ENCODE measurements around the gene EEF1AKMT3. TPM values are rescaled to one million over a fixed set of nuclear protein-coding genes. Genes with fewer than 3 reads are reported as not detected.

EEF1AKMT3 gene
- total RNA-seq, 4 donors from 2014 or later: 0.82 to 2.0 (median 1.0) TPM

DNA sequence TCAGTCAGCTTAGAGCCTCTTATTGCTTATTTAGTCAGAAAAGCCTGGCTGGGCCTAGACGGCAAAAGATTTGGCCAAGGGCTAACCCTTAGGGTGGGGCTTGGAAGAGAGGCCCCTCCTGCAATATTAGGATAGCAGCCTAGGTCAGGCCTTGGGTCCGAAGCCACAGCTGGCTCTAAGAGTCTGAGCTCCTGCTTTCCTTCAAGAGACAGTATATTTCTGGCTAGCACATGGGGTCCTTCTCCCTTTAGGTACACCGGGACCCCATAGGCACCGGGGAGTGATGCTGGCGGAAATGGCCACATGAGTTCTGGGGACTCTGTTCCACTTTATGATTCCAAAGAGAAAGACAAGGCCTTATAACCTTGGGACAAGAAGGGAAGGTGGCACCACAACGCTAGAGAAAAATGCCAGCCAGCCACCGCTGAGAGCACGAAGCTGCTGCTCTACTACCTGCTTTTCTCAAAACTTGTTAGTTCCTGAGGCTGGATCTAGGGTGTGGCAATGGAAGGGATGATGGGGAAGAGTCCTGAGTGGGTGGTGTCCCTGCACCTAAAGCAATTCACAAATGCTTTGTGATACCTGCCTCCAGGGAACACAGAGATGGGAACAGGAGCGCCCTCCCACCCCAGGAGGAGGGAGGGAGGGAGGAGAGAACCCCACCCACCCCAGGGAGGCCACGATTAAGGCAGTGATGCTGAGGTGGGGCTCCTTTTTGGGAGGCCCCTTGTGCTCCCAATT lies 49.2 kb downstream of the EEF1AKMT3 start:
- no peak overlapping the region for H3K4me3 ChIP-seq
- in situ Hi-C loops (cut with MboI; ENCODE audit: low sequenced_read_pairs in 4 of 4) (no loop called here), intact Hi-C loops (cut with DNase I; ENCODE audit: low total_unique reads) (no loop called here)
- H3K36me3 ChIP-seq: peaks cover 0 to 75% of the 10 kb centered on the region in 2 donors
- no peak for ATAC-seq
- no peak for DNase-seq
- H3K9me3 ChIP-seq: no peaks in the 10 kb centered on the region
- H3K4me1 ChIP-seq: peaks cover 21 to 35% of the 10 kb centered on the region in 2 donors
- no peaks in the 10 kb centered on the region for H3K27me3 ChIP-seq
- H3K27ac ChIP-seq: peak overlapping the region; percentile 1 to 70 (median 37)
- TF ChIP-seq, protein P1, sequence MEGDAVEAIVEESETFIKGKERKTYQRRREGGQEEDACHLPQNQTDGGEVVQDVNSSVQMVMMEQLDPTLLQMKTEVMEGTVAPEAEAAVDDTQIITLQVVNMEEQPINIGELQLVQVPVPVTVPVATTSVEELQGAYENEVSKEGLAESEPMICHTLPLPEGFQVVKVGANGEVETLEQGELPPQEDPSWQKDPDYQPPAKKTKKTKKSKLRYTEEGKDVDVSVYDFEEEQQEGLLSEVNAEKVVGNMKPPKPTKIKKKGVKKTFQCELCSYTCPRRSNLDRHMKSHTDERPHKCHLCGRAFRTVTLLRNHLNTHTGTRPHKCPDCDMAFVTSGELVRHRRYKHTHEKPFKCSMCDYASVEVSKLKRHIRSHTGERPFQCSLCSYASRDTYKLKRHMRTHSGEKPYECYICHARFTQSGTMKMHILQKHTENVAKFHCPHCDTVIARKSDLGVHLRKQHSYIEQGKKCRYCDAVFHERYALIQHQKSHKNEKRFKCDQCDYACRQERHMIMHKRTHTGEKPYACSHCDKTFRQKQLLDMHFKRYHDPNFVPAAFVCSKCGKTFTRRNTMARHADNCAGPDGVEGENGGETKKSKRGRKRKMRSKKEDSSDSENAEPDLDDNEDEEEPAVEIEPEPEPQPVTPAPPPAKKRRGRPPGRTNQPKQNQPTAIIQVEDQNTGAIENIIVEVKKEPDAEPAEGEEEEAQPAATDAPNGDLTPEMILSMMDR (IDR thresholded peaks at IDR 0.05 in 4 of 5, conservative IDR thresholded peaks at IDR 0.05 in 1 of 5): no peak
- no peak for TF ChIP-seq POLR2A (IDR thresholded peaks at IDR 0.05)

DNA sequence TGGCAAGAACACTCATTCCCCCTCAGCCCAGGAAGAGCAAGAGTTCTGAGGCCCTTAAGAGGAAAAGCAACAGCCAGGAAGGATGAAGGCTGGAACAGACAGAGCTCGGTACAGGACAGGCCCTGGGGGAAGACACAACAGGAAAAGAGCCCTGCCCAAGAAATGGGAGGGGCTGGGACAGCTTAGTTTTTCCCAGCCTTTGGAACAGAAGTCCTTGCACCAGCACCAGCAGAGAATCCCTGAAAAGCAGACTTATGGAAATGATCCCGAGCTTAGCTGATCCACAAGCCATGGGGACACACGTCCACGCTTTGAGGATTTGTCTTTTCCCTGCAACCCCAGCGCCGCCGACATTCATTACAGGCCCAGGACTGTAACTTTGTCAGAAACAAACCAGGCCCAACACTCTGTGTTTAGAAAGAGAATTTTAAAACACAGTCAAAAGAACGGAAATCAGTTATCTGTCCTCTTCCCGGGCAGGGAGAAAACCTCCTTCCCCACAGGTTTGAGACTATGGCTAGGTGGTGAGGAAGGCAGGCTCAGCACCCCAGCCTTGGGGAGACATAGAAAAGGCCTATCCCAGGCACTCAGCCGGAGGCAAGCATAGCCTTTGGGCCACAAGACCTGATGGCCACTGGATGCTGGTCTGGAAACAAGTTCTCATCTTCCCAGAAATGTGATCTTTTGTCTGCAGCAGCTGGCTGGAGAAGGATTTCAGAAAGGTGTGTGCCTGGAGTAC lies 50.1 kb downstream of the EEF1AKMT3 start:
- Histone ChIP-seq H3K4me3 (no peak overlapping the region), H3K4me1 (peaks cover 12 to 25% of the 10 kb centered on the region in 2 donors), H3K27ac (peak overlapping the region; percentile 47 to 70 (median 57)), H3K36me3 (peaks cover 0 to 84% of the 10 kb centered on the region in 2 donors), H3K27me3 (no peaks in the 10 kb centered on the region), H3K9me3 (no peaks in the 10 kb centered on the region)
- in situ Hi-C loops (cut with MboI; ENCODE audit: low sequenced_read_pairs in 4 of 4) (no loop called here), intact Hi-C loops (cut with DNase I; ENCODE audit: low total_unique reads) (no loop called here)
- DNase-seq (no peak), ATAC-seq (no peak)
- TF ChIP-seq, protein P1 (IDR thresholded peaks at IDR 0.05 in 4 of 5, conservative IDR thresholded peaks at IDR 0.05 in 1 of 5): no peak
- no peak for TF ChIP-seq POLR2A (IDR thresholded peaks at IDR 0.05)

DNA sequence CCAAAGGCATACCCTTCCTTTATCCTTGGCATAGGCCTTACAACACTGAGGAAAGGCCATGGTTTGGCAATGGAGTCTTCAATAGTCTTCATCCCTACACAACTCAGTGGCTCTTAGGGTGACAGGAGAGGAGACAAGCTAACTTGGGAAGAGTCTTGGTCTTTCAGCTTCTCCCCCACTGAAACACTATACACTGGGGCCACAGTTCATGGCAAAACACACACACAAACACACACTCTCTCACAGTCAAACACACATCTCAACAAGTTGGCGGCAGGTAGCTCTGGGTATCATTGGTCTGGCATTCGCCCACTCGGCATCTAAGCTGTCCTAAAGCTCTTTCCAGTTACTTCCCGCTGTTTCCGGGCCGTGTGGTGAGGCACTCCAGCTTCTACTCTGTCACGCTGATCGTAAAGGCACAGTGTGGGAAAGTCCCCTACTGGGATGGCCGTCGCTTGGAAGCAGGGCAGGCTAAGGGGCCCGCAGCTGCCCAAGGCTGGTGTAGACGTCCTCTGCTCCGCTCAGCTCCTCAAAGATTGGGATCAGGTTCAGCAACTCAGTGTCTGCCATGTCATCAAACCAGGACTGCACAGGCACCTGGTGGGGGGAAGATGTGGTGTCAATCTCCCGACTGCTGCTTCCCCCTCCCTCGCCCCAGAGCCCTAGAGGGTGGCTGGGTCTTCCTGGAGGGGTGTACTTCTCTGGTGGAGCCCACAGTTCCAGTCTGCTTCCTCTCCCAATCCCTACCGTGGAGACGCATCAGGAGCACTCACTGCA lies 50.9 kb downstream of the EEF1AKMT3 start:
- ATAC-seq: no peak
- peaks cover 10 to 21% of the 10 kb centered on the region in 2 donors for H3K4me1 ChIP-seq
- no peak for TF ChIP-seq POLR2A (IDR thresholded peaks at IDR 0.05)
- TF ChIP-seq, protein P1 (IDR thresholded peaks at IDR 0.05 in 4 of 5, conservative IDR thresholded peaks at IDR 0.05 in 1 of 5): no peak
- intact Hi-C loops (cut with DNase I; ENCODE audit: low total_unique reads) (no loop called here), in situ Hi-C loops (cut with MboI; ENCODE audit: low sequenced_read_pairs in 4 of 4) (no loop called here)
- no peak overlapping the region for H3K4me3 ChIP-seq
- no peak for DNase-seq
- peaks cover 0 to 91% of the 10 kb centered on the region in 2 donors for H3K36me3 ChIP-seq
- peak overlapping the region; percentile 47 to 70 (median 57) for H3K27ac ChIP-seq
- H3K9me3 ChIP-seq: no peaks in the 10 kb centered on the region
- no peaks in the 10 kb centered on the region for H3K27me3 ChIP-seq

DNA sequence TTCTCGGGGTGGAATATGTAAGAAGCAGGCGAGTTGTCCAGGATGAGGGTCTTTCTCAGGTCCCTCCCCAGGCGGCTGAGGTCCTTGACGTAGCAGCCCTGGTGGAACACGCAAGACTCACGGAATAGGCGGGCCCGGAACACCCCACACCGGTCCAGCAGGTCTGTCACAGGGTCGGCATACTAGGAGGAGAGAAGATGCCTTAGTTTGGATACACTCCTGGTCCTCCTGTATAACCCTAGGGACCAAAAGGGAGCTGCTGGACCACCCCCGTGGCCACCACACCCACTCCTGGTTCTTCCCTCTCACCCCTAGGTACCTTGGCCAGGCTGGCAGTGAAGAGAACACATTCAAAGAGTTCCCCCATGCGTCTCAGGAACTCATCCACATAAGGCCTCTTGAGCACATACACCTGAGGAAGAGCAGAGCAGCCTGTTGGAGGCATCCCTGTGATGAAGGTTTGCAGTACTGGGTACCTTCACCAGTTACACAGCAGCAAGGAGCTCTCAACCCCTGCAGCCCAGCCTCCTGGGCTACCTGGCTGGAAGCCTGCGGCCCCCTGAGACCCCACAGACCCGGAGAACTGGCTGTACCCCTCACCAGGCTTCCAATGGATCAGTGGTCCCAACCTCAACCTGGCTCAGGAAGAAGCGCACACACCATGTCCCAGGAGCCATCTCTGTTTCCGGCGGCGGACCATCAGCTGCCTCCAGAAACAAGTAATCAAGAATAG lies 51.7 kb downstream of the EEF1AKMT3 start:
- Histone ChIP-seq H3K4me3 (no peak overlapping the region), H3K36me3 (peaks cover 0 to 92% of the 10 kb centered on the region in 2 donors), H3K9me3 (no peaks in the 10 kb centered on the region), H3K27me3 (no peaks in the 10 kb centered on the region), H3K4me1 (peaks cover 17 to 24% of the 10 kb centered on the region in 2 donors), H3K27ac (peak overlapping the region; percentile 47 to 70 (median 57))
- DNase-seq (no peak), ATAC-seq (no peak)
- intact Hi-C loops (cut with DNase I; ENCODE audit: low total_unique reads): no loop called here
- in situ Hi-C loops (cut with MboI; ENCODE audit: low sequenced_read_pairs in 4 of 4): no loop called here
- TF ChIP-seq, protein P1 (IDR thresholded peaks at IDR 0.05 in 4 of 5, conservative IDR thresholded peaks at IDR 0.05 in 1 of 5): no peak
- no peak for TF ChIP-seq POLR2A (IDR thresholded peaks at IDR 0.05)

All from gastrocnemius medialis (tissue), 4 donors.